Stimulated activated naive CD4-positive, alpha-beta T cell treated with Interleukin-2 at 50 U/mL for 16 hours (primary cell): ENCODE data around the gene DOCK8.
"Not testable (repeated sequence)": the region's sequence is repeated elsewhere in the genome, so short reads cannot be mapped to it uniquely, and the experiment has no call there.

Experiments
- DNase-seq: peaks from one replicate; lab custom pipeline; 2025; lab: John Stamatoyannopoulos, UW

The DOCK8 gene

DNA sequence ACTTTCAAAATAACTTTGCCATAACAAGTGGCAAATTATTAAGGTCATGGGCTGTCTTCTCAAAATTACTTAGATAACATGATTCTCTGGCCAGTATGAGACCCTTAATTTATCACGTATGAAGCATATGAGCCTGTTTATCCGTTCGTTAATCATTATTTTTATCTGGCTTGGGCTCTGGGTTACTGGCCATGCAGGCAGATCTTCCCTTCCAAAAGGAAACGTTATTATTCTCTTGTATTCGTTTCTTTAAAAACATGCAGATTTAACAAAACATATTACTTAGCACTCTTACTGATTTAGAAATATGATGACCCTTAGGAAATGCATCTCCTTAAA lies 148.6 kb downstream of the DOCK8 start:
- DNase-seq = no peak

DNA sequence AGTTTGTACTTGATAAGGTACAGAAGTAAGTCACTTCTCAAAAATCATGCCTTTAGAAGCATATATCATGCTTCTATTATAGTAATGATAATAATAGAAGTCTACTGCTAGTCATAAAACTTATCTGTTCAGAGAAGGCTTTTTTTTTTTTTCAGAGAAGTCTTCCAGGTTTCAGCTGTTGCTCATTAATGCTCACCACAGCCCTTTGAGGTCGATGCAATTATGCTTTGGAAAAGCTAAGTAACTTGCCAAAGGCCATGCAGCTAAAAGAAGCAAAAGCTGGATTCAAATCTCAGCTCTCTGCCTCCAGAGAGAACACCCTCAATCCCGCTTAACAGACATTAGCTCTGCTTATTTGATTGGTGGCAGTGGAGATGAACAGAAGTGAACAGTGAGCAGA lies 150.8 kb downstream of the DOCK8 start:
- DNase-seq = no peak

DNA sequence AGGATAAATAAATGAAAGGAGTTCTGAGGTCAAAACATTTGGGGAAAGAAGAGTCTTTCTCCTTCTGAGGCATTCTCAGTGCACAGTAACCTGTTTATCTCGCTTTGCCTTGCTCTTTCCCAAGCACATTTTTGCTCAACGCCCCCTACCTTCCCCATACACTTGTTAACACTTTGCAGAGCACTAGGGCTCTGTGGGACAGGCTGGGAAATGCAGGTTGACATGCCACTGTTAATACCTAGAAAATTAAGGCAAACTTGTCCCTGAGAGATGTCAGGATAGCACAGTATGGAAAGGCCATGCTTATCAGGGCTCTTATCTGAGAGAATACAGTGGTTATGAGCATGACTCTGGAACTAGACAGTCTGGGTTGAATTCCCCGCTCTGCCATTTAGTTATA lies 152.0 kb downstream of the DOCK8 start:
- DNase-seq = no peak

DNA sequence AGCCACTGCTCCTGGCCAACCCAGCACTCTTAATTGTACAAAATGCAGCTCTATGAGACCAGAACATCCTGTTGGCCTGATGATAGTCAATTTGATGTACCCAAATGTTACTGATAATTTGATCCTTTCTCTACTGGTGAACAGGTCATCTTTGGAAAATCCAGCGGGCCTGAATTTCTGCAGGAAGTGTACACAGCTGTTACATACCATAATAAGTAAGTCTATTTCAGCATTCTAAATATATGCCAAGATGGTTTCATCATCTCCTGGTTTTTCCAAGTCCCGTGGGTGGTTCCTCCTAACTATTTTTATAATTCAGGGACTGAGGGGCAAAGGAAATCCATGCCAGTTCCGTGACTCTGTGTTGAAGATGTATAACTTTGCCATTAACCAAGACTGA lies 155.4 kb downstream of the DOCK8 start:
- no peak for DNase-seq

DNA sequence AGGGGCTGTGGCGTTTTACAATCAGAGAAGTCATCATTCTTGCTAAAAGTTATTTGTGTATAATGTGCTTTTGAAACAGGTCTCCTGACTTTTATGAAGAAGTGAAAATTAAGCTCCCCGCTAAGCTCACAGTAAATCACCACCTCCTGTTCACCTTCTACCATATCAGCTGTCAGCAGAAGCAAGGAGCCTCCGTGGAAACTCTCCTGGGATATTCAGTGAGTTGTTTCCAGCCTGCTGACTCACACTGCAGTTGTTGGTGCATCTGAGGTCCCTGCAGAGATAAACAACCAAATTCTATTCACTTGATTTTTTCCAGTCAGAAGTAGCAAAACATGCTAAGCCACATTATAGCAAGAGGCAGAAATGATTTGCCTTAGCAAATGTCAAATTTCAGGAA lies 156.7 kb downstream of the DOCK8 start:
- DNase-seq = no peak

DNA sequence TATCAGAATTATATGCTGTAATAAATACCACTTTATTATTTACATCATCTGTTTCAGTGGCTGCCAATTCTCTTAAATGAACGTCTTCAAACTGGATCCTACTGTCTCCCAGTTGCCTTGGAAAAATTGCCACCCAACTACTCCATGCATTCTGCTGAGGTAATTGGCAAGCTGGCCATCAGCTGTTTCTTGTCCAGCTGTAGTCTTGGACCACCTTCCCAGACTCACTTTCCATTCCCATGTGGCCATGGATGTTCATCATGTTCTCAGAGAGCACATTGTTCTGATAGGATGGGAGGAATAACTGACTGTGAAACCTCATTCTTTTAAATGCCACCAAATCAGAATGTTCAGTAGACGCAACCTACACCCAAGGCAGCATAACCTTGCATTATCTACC lies 157.5 kb downstream of the DOCK8 start:
- no peak for DNase-seq

DNA sequence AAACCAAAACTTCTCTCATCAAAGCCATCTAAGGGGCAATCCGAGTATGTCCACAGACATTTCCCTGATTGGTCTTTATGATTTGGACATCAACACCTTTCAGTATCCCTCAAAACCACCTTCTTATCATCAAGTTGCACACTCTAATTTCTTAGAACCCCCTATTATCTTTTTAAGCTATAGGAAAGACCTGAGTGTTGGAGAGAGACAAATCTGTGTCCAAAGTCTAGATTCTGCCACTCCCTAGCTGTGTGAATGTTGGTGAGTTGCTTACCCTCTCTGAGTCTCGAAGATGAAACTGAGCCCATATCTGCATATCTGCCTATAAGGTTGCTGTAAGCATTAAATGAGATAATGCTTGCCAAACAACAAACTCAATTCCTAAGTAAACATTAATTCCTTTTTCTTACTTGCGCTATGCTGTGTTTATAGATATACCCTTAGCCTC lies 159.1 kb downstream of the DOCK8 start:
- no peak for DNase-seq

DNA sequence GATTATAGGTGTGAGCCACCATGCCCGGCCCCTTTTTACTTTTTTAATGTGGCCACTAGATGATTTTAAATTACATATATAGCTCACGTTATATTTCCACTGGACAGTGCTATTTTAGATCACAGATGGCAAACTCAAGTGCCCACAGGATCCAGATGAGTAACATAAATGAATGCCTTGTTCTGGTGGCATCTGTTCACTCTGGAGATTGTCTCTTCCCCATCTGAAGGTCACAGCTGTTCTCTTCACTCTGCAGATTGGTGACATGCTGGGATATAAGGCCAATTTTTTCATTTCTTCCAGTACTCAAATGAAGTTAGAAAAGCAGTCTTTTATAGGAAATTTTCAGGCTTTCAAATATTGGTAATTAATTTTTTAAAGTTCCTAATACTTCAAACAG lies 160.1 kb downstream of the DOCK8 start:
- DNase-seq = no peak

DNA sequence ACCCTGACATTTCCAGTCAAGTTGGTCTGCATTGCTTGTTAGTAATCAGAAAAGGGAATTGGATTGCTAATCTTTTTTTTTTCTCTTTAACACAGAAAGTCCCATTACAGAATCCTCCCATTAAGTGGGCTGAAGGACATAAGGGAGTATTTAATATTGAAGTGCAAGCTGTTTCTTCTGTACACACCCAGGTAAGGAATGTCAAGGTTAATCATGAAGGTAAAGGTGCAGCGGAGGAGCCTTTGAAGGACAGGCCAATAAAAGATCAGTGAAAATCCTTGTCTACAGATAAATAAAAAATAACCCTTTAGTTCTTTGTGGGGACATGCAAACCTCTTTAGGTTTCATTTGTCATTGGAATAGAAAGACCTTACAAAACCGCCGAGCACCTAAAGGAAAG lies 161.4 kb downstream of the DOCK8 start:
- no peak for DNase-seq

DNA sequence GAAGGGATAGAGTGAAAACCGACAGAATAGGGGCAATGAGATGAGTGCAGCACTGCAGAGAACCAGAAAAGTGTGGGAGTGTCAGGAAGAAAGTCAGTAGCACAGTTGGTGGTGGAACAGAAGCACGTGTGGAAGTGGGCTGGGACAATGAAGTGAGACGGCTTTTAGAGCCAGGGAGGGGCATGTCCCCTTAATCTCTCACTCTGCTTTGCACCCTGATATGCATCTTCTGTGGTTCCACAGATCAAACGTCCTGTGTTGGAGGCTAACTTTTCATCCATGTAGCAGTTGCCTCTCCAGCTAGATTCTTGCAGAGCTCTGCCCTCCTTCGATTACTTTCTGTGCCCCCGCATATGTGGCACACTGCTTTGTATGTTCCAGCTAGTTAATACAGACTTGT lies 163.6 kb downstream of the DOCK8 start:
- no peak for DNase-seq

DNA sequence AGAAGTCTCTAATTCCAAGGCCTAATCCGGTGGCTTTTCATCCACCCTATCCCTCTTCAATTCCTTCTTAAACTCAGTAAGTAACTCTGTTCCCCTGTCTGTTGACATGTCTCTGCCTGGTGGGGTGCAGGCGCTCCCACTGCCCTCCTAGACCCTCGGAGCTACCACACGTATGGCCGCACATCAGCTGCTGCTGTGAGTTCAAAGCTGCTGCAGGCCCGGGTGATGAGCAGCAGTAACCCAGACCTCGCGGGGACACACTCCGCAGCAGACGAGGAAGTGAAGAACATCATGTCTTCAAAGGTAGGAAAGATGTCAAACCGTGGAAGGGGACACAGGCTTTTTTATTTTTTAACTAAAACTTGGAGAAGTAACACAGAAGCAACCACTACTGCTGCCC lies 167.7 kb downstream of the DOCK8 start:
- DNase-seq = no peak

DNA sequence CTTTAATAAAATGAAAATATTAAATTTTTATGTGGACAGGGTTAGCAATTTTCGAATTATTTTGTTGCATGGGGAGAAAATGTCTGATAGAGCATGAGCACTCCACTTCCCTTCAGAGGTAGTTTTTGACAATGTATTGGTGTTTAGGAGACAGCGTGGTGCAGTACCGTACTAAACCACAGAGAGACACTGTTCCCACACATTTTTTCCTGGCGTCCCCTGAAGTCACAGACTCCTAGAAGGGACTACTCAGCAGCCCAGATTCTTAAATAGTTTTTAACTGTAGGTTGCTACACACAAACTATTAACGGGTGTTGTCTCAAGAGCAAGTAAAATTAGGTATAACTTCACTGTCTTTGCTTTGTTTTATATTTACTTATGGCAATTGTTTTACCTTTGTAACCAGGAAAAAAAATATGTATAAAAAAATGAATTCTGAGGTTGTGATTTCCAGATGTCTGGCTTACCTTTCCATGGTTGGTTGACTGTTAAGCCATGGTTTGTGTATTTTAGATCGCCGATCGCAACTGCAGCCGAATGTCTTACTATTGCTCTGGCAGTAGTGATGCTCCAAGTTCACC lies 171.2 kb downstream of the DOCK8 start:
- no peak for DNase-seq

DNA sequence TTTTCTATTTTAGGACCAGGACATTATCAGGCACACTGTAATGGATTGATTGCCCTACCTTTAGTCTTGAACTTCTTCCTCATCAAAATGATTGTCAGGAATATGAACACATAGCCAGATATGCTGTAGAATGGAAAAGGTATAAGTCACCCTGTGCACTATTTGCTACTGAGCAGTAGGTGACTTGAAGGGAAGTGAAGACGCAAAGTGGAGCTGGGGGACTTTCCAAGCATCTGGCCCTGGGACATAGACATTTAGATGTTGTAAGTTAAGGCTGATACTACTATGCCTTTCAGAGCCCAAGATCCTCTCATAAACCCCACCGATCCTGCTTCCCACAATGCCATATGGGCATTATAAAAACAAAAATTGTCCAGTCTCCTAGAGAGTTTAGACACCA lies 174.5 kb downstream of the DOCK8 start:
- no peak for DNase-seq

DNA sequence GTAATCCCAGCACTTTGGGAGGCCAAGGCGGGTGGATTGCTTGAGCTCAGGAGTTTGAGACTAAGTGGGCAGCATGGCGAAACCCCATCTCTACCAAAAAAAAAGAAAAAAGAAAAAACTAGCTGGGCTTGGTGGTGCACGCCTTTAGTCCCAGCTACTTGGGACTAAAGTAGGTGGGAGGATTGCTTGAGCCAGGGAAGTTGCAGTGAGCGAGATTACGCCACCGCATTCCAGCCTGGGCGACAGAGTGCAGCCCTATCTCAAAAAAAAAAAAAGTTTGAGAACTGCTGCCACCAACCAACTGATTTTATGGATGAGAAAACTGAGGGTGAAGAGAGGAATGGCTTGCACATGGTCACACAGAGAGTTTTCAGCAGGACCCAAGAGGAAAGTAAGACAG lies 175.1 kb downstream of the DOCK8 start:
- DNase-seq = no peak

DNA sequence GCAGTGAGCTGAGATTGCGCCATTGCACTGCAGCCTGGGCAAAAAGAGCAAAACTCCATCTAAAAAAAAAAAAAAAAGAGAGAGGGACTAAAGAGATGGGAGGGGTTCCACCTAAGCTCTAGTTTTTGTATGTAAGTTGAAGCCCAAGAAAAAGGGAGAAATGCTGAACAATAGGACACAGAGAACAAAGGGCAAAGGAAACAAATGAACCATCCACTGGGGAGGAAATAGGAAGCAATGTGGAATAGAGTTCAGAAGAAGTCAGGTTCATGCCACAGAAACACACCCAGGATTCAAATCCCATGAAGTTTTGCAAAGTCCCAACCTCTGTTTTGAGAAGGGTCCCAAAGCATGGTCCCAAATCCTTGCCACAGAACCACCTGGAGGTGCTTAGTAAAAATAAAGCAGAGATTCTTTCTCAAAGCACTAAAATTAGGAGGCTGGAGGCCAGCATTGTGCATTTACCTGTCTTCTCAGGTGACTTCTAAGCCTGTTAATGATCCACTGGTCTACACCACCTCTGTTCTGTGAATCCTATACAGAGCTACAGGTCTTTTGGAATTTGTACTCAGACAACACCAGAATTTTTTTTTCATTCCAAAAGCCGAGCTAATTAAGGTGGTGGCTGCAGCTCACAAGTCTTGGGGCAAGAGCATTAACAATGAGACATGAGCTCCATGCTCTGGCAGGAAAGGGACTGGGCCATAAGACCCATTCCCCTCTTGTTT lies 177.6 kb downstream of the DOCK8 start:
- DNase-seq = no peak

DNA sequence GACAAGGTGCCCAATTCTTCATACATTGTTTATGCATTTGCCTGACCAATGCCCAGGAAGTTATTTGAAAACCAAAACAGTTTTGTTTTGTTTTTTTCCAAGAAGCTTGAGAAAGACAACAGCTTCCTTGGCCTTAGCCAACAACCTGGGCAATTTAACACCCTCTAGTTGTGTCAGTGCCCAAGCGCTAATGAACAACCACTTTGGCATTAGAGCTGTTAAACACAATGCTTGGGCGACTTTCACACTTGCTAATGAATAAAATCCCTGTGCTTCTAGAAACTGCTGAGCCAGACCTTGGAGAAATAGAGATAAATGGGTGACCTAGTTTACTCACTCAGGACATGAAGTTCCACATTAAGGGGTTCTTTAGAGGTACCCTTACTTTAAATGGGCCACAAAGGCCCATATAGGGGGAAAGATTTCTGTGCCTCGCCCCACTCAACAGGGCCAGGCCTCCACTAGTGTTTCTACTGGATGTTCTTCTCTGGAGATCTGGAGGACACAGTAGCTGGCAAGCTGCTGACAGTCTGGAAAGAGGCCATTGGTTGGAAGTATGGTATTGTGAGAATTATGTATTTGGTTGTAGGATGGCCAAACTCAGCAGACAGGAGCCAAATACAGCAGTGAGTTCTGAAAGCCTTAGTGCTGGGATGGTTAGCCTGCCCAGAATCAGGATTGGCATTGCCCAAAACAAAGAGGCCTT lies 179.8 kb downstream of the DOCK8 start:
- no peak for DNase-seq

DNA sequence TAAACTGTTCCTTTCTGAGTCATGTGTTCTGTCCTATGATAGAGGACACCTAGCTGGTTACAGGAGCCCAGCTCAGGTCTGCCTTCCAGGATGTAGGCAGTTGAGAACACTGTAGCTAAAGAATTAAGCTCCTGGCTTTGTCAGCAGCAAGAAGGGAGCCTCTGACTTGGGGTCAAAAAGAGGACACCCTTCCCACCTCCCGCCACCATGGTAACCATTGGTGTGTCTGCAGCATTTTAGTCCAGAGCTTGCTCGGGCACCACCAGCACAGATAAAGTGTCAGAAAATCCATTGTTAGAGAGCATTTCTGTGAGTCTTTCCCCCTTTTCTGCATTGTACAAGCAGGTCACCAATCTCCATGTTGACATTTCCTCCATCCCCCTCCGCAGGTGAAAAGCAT lies 181.7 kb downstream of the DOCK8 start:
- DNase-seq = no peak

DNA sequence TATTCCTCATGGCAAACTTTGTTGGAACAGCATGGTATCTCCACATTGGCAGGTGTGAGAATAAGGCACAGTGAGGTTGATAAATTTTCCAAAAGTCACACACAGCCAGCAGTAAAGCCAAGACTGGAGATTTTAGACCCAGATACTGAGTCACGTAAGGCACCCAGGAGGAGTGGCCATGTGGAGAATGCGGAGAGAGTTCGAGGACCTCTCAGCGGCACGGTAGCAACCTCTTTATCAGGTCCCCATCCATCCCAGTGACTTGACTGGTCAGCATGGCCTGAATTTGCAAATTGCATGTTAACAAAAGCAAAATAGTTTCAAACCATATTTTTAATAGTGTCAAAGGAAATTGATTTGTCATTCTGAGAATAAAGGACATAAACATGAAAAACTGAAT lies 183.4 kb downstream of the DOCK8 start:
- no peak for DNase-seq

DNA sequence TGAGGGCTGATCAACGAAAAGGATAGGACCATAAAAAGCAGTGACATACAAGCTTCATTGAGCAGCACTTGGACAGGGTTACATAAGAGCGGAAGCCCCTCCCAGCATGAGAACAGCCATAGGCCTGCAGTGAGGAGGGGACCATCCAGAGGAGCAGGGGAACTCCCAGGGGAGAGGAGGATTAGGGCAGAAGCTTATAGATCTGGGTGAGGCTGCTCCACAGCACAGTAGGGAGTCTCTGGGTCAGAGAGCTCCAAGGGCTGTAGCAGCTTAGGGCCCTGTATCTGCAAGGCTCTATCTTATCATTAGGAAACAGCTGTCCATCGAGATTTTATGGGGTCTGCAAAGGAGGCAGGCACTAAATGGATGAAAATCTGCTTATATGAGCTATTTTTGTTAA lies 186.6 kb downstream of the DOCK8 start:
- no peak for DNase-seq

DNA sequence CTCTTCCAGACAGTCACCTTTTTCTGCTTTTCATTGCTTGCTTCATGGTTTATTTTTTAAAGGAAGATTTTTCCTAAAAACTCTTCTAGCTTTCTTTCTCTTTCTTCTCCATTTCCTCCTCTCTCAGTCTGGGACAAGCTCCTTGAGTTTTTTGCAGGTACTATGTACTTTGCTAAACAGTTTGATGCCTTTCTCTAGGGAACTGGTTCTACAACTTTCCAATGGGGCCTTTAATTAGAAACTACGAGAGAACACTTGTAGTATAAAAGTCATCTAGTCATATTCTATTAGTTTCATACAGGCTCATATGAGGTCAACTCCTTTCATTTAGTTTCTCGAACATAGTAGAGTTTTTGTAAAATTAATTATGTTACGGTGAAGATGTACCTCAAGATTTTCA lies 189.6 kb downstream of the DOCK8 start:
- DNase-seq = no peak

DNA sequence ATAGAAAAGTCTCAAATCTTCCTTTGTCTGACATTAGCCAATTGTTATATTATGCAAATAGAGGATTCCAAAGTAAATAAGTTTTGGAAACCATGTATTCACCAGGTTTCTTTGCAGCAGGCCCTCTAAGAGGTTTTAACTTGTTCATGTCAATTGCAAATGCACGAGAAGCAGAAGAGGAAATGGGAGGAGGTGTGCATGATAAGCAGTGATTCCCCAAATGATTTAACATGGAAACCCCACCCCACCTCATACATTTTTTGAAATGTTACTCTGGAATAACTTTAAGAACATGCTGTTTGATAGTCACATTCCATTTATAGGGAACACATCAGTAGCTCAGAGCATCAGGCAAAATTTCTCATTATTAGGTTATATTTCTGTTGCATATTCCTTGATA lies 190.7 kb downstream of the DOCK8 start:
- no peak for DNase-seq

DNA sequence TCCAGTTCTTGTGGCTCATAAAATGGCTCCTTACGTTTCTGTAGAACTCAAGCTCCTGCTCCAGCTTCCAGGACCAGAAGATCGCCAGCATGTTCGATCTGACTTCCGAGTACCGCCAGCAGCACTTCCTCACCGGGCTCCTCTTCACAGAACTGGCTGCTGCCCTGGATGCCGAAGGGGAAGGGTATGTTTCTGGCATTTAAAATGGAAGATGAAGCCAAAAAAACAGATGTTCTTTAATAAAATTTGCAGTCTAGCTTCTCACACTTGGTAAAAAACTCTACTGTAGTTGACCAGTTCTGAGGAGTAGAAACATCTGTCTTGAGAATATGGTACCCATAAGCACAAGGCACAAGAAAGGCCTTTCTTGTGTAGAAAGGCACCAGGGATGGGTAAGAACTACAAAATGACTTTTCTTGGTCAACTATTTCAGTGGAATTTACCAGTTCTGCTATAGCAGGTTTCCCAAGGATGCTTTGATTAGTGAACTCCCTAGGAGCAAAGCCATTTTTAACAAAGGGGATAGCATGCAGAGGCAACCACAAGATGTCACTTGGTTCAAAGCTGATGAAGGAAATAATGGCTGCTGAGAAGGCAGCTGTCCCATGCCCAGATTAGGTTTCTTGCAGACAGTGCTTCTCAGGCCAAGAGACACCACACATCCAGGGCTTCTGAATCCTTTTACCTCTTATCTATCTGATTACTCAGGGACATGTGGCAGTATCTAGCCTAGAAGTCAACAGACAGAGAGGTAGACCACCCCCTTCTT lies 192.4 kb downstream of the DOCK8 start:
- DNase-seq = no peak

DNA sequence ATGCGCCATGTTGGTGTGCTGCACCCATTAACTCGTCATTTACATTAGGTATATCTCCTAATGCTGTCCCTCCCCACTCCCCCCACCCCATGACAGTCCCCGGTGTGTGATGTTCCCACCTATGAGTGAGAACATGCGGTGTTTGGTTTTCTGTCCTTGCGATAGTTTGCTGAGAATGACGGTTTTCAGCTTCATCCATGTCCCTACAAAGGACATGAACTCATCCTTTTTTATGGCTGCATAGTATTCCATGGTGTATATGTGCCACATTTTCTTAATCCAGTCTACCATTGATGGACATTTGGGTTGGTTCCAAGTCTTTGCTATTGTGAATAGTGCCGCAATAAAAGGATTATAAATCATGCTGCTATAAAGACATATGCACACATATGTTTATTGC lies 195.0 kb downstream of the DOCK8 start:
- not testable (repeated sequence) for DNase-seq
